Stomach smooth muscle (tissue), 2 donors: ENCODE results near the gene CBLB.
"Not testable (repeated sequence)": the region's sequence is repeated elsewhere in the genome, so short reads cannot be mapped to it uniquely, and the experiment has no call there.

Source experiments
- H3K27ac ChIP-seq: one replicate; pipeline ENCODE4 v1.7.0; 2013; ENCODE audit warnings: mild to moderate bottlenecking, low read length, inconsistent platforms
- H3K27me3 ChIP-seq, 2 donors: one replicate each; pipeline ENCODE4 v1.7.0; 2013; ENCODE audit warnings: low read length in 2 of 2; ENCODE audit not compliant: insufficient read depth in 2 of 2, control insufficient read depth in 1 of 2
- H3K36me3 ChIP-seq, 2 donors: one replicate each; pipeline ENCODE4 v1.7.0; 2013; ENCODE audit warnings: low read length in 2 of 2; ENCODE audit not compliant: control insufficient read depth in 2 of 2, insufficient read depth in 2 of 2
- H3K4me1 ChIP-seq: one replicate; pipeline ENCODE4 v1.7.0; 2013; ENCODE audit warnings: low read length; ENCODE audit not compliant: control insufficient read depth, insufficient read depth
- H3K4me3 ChIP-seq, 2 donors: one replicate each; pipeline ENCODE4 v1.7.0; 2013; ENCODE audit warnings: low read length in 2 of 2
- H3K9ac ChIP-seq, 2 donors: one replicate each; pipeline ENCODE4 v1.7.0; 2013; ENCODE audit warnings: low read length in 2 of 2, mild to moderate bottlenecking in 1 of 2
- H3K9me3 ChIP-seq, 2 donors: one replicate each; pipeline ENCODE4 v1.7.0; 2013; ENCODE audit warnings: low read length in 2 of 2; ENCODE audit not compliant: control insufficient read depth in 2 of 2
- donor health status: healthy.
- donor health status: Pancreatic carcinoma.

Gene CBLB

DNA sequence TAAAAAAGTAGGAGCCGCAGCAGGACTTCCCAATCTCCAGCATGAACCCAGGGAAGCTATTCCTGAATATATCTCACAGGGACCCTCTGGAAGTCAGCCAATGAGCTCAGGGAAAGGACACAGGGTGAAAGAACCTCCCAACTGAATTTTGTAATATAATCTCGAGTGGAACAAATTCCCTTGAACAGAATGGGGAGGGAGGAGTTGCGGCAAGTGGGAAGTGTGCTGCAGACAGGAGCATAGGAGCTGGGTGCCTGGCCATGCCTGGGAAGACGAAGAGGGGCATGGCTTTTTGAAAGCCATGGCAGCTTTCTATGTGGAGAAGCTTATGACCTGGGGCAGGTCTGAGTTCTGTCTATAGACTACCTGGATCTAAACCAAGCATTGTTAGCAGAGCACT, 98.4 kb downstream of the CBLB start:
- H3K9ac ChIP-seq, result no peak overlapping the region
- H3K4me3 ChIP-seq, result no peak overlapping the region
- H3K9me3 ChIP-seq, result no peaks in the 10 kb centered on the region
- H3K36me3 ChIP-seq, result no peaks in the 10 kb centered on the region
- H3K4me1 ChIP-seq, result no peaks in the 10 kb centered on the region
- no peaks in the 10 kb centered on the region for H3K27me3 ChIP-seq
- H3K27ac ChIP-seq, result no peak overlapping the region

GRCh38 chr3:105767776-105768175, 101.0 kb downstream of the CBLB start:
- no peak overlapping the region for H3K27ac ChIP-seq
- peaks cover 0 to under 1% of the 10 kb centered on the region in 2 donors for H3K36me3 ChIP-seq
- no peak overlapping the region for H3K4me3 ChIP-seq
- no peak overlapping the region for H3K9ac ChIP-seq
- H3K9me3 ChIP-seq, result no peaks in the 10 kb centered on the region
- H3K27me3 ChIP-seq, result no peaks in the 10 kb centered on the region
- H3K4me1 ChIP-seq, result no peaks in the 10 kb centered on the region

DNA sequence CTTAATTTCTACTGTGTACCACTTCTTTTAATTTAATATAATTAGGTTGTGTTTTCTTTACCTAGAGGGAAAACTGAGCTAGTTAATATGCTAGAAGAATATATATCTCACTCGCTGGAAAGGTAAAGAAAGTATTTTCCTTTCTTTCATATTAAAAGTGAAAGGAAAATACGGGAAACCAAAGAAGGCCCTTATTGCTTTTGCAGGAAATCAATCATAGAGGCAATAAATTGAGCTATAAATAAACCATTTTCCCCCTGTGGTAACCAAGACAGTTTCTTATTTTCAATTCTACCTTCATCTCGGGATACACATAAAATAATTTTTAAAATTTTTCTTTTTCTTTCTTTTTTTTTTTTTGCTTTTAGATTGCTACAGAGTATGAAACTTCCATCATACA, 101.6 kb downstream of the CBLB start:
- H3K4me3 ChIP-seq, result no peak overlapping the region
- H3K36me3 ChIP-seq, result peaks cover 0 to 3% of the 10 kb centered on the region in 2 donors
- no peak overlapping the region for H3K9ac ChIP-seq
- H3K9me3 ChIP-seq, result no peaks in the 10 kb centered on the region
- no peaks in the 10 kb centered on the region for H3K27me3 ChIP-seq
- no peaks in the 10 kb centered on the region for H3K4me1 ChIP-seq
- H3K27ac ChIP-seq, result no peak overlapping the region

- Histone ChIP-seq H3K36me3 (peaks cover 0 to 3% of the 10 kb centered on the region in 2 donors), H3K27me3 (no peaks in the 10 kb centered on the region), H3K4me3 (no peak overlapping the region), H3K9me3 (no peaks in the 10 kb centered on the region), H3K9ac (no peak overlapping the region), H3K4me1 (no peaks in the 10 kb centered on the region), H3K27ac (no peak overlapping the region)
Observed at GRCh38 chr3:105765308-105765639, 103.5 kb downstream of the CBLB start.

DNA sequence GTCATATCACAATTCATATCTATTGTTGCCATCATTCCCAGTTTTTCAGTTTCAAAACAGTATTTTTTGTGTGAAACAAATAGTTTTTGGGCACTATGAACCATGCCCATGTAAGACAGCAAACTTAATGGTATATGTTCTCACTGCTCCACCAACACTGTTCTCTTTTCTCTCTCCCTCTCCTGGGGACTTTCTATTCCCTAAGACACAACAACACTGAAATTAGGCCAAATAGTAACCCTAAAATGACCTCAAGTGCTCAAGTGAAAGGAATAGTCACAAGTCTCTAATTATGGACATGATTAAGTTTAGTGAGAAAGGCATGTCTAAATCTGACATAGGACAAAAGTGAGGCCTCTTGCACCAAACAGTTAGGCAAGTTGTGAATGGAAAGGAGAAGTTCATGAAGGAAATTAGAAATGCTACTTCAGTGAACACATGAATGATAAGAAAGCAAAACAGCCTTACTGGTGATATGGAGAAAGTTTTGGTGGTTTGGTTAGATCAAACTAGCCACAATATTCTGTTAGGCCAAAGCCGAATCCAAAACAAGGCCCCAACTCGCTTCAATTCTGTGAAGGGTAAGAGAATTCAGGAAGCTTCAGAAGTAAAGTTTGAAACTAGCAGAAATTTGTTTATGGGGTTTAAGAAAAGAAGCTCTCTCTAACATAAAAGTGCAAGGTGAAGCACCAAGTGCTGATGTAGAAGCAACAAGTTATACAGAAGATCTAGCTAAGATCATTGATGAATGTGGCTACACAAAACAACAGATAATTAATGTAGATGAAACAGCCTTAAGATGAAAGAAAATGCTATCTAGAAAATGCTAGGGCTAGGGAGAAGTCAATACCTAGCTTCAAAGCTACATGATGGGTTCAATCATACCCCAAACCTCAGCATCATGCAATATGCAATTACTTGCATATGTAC, 104.2 kb downstream of the CBLB start:
- Histone ChIP-seq H3K36me3 (peaks cover 1 to 3% of the 10 kb centered on the region in 2 donors), H3K27me3 (no peaks in the 10 kb centered on the region), H3K9ac (no peak overlapping the region), H3K9me3 (no peaks in the 10 kb centered on the region), H3K27ac (no peak overlapping the region), H3K4me3 (no peak overlapping the region), H3K4me1 (no peaks in the 10 kb centered on the region)

- no peak overlapping the region for H3K9ac ChIP-seq
- no peak overlapping the region for H3K27ac ChIP-seq
- no peak overlapping the region for H3K4me3 ChIP-seq
- no peaks in the 10 kb centered on the region for H3K9me3 ChIP-seq
- peaks cover 2 to 3% of the 10 kb centered on the region in 2 donors for H3K36me3 ChIP-seq
- no peaks in the 10 kb centered on the region for H3K27me3 ChIP-seq
- H3K4me1 ChIP-seq, result peaks cover 2% of the 10 kb centered on the region
Observed at GRCh38 chr3:105763659-105764036, 105.2 kb downstream of the CBLB start.

DNA sequence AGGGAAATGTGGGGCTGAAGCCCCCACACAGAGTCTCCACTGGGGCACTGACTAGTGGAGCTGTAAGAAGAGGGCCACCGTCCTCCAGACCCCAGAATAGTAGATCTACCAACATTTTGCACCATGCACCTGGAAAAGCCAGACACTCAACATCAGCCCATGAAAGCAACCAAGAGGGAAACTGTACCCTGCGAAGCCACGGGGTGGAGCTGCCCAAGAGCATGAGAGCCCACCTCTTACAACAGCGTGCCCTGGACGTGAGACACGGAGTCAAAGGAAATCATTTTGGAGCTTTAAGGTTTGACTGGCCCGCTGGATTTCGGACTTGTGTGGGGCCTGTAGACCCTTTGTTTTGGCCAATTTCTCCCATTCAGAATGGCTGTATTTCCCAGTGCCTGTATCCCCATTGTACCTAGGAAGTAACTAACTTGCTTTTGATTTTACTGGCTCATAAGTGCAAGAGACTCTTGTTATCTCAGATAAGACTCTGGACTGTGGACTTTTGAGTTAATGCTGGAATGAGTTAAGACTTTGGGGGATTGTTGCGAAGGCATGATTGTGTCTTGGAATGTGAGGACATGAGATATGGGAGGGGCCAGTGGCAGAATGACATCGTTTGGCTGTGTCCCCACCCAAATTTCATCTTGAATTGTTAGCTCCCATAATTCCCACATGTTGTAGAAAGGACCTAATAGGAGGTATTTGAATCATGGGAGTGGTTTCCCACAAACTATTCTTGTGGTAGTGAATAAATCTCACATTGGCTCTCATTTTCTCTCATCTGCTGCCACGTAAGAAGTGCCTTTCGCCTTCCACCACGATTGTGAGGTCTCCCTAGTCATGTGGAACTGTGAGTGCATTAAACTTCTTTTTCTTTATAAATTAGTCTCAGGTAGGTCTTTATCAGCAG, 105.8 kb downstream of the CBLB start:
- Histone ChIP-seq H3K4me3 (no peak overlapping the region), H3K9ac (no peak overlapping the region), H3K9me3 (no peaks in the 10 kb centered on the region), H3K27me3 (no peaks in the 10 kb centered on the region), H3K36me3 (peaks cover 2 to 3% of the 10 kb centered on the region in 2 donors), H3K27ac (no peak overlapping the region), H3K4me1 (peaks cover 2% of the 10 kb centered on the region)

DNA sequence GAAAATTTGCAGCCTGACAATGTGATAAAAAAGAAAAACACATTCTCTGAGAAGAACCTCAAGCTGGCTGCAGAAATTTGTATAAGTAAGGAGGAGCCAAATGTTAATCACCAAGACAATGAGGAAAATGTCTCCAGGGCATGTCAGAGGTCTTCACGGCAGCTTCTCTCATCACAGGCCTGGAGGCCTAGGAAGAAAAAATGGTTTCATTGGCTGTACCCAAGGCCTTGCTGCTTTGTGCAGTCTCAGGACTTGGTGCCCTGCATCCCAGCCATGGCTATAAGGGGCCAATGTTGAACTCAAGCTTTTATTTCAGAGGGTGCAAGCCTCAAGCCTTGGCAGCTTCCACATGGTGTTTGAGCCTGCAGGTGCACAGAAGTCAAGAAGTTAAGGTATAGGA, 106.6 kb downstream of the CBLB start:
- H3K27me3 ChIP-seq, H3K36me3 ChIP-seq, H3K4me1 ChIP-seq, H3K9me3 ChIP-seq, H3K9ac ChIP-seq, H3K4me3 ChIP-seq, H3K27ac ChIP-seq: not testable (repeated sequence)

- Histone ChIP-seq H3K4me3 (no peak overlapping the region), H3K27me3 (no peaks in the 10 kb centered on the region), H3K27ac (no peak overlapping the region), H3K36me3 (peaks cover 2 to 3% of the 10 kb centered on the region in 2 donors), H3K9me3 (no peaks in the 10 kb centered on the region), H3K4me1 (peaks cover 2% of the 10 kb centered on the region), H3K9ac (no peak overlapping the region)
Observed at GRCh38 chr3:105759442-105760078, 109.3 kb downstream of the CBLB start.

DNA sequence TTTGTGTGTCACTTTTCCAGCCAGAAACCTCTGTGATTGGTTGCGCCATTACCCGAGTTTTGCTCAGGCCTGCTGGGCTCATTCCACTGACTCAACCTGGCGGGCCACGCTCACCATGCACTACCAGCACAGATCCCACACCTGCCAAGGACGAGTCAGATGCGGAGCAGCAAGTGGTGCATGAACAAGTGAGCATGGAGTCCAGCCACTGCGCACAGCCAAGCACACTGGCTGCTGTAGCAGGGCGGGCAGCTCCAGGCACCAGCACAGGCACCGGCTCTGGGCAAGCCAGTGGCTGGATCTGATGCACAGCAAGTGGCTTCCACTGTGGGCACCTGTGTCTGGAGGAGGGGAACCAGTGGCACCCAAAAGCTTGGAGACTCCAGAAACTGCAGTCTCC, 110.4 kb downstream of the CBLB start:
- Histone ChIP-seq H3K9me3 (no peaks in the 10 kb centered on the region), H3K27ac (no peak overlapping the region), H3K36me3 (peaks cover 2 to 3% of the 10 kb centered on the region in 2 donors), H3K9ac (no peak overlapping the region), H3K27me3 (no peaks in the 10 kb centered on the region), H3K4me3 (no peak overlapping the region), H3K4me1 (peaks cover 2% of the 10 kb centered on the region)
